ENCODE results near the gene SLC25A3. TPM values are rescaled to one million over a fixed set of nuclear protein-coding genes. Genes with fewer than 3 reads are reported as not detected.

SLC25A3 gene
- total RNA-seq, 1 donor from 2014 or later: 508 TPM

- CTCF ChIA-PET: interaction anchor here (0.7 kb wide), 1 partner anchor 73 kb away, joined by 4 read pairs; no protein-coding TSS in a partner anchor
Measured at GRCh38 chr12:98581101-98581500, 12.4 kb upstream of the SLC25A3 start.

DNA sequence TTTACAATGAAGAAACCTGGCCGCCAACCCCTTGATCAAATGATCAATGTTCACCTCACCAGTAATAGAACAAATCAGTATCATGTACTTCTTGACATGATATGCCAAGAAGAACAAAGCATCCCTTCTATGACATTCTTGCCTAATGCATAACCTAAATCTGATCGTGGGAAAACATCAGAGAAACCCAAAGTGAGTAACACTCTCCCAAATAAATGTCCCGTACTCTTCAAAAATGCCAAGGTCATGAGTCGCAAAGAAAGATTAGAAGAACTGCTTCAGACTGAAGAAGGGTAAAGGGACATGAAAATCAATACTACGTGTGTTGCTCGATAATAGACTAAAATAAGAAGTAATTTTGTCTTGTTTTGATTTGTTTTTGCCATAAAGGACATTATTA is 11.4 kb upstream of the SLC25A3 start:
- H3K36me3 Mint-ChIP-seq (ENCODE audit: low read depth): no peaks in the 10 kb centered on the region
- CTCF ChIA-PET: interaction anchor here (0.7 kb wide), 1 partner anchor 72 kb away, joined by 4 read pairs; no protein-coding TSS in a partner anchor

More at GRCh38 chr12:98581101-98581500, 12.4 kb upstream of the SLC25A3 start:
- Mint-ChIP-seq H3K4me1 (no peaks in the 10 kb centered on the region), H3K4me3 (no peak overlapping the region), H3K27ac (no peak overlapping the region), H3K27me3 (peaks cover 1% of the 10 kb centered on the region), H3K9me3 (peaks cover 2% of the 10 kb centered on the region), H3K36me3 (ENCODE audit: low read depth) (no peaks in the 10 kb centered on the region)
- ATAC-seq (ENCODE audit: low read depth) (no peak), DNase-seq (no peak)
- POLR2A ChIA-PET: interaction anchor here (1.1 kb wide), 1 partner anchor 13 kb away, joined by 4 read pairs; no protein-coding TSS in a partner anchor
- no peak for TF ChIP-seq CTCF (IDR thresholded peaks at IDR 0.05)
- intact Hi-C loops (cut with micrococcal nuclease): no loop called here

GRCh38 chr12:98587084-98587483 is 6.4 kb upstream of the SLC25A3 start:
- no peak overlapping the region for H3K27ac Mint-ChIP-seq
- CTCF ChIA-PET: no interaction called here
- no peak for TF ChIP-seq CTCF (IDR thresholded peaks at IDR 0.05)
- ATAC-seq (ENCODE audit: low read depth) (no peak), DNase-seq (no peak)
- intact Hi-C loops (cut with micrococcal nuclease): no loop called here
- H3K36me3 Mint-ChIP-seq (ENCODE audit: low read depth): no peaks in the 10 kb centered on the region
- no peaks in the 10 kb centered on the region for H3K9me3 Mint-ChIP-seq
- POLR2A ChIA-PET: no interaction called here
- no peaks in the 10 kb centered on the region for H3K27me3 Mint-ChIP-seq
- H3K4me3 Mint-ChIP-seq: no peak overlapping the region
- H3K4me1 Mint-ChIP-seq: no peaks in the 10 kb centered on the region

More for the DNA sequence above, 11.4 kb upstream of the SLC25A3 start:
- Mint-ChIP-seq H3K4me1 (no peaks in the 10 kb centered on the region), H3K27ac (no peak overlapping the region), H3K4me3 (no peak overlapping the region), H3K27me3 (peaks cover 1% of the 10 kb centered on the region), H3K9me3 (no peaks in the 10 kb centered on the region)
- intact Hi-C loops (cut with micrococcal nuclease): no loop called here
- DNase-seq: no peak
- TF ChIP-seq CTCF (IDR thresholded peaks at IDR 0.05): no peak
- POLR2A ChIA-PET: interaction anchor here (1.1 kb wide), 1 partner anchor 12 kb away, joined by 4 read pairs; no protein-coding TSS in a partner anchor
- ATAC-seq (ENCODE audit: low read depth): no peak

DNA sequence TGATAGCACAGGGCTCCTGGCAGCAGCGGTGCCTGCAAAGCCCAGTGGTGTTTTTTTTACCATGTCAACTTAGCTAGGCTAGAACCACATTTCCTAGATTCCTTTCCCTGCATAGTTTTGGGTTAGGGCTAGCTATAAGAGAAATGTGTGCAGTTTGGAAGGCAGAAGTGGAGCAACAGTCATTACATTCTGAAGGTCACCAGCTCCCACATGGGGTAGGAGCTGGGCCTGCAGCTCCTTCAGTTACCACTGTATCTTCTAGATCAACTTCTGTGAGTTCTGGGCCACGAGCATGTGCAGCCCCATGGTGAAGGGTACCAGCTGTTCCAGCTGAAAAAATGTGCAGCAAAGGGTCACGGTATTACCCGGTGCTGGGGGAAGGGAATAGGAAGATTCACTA is 2.3 kb upstream of the SLC25A3 start:
- peaks cover 24% of the 10 kb centered on the region for H3K36me3 Mint-ChIP-seq (ENCODE audit: low read depth)
- H3K4me1 Mint-ChIP-seq: peaks cover 28% of the 10 kb centered on the region
- H3K9me3 Mint-ChIP-seq: no peaks in the 10 kb centered on the region
- ChIA-PET CTCF (interaction anchor here (0.7 to 1.2 kb wide), 2 partner anchors 21 to 62 kb away, joined by 3 to 4 read pairs; no protein-coding TSS in a partner anchor), POLR2A (no interaction called here)
- intact Hi-C loops (cut with micrococcal nuclease): no loop called here
- TF ChIP-seq CTCF (IDR thresholded peaks at IDR 0.05): no peak
- DNase-seq (no peak), ATAC-seq (ENCODE audit: low read depth) (no peak)
- no peaks in the 10 kb centered on the region for H3K27me3 Mint-ChIP-seq
- peak overlapping the region; percentile 29 for H3K4me3 Mint-ChIP-seq
- no peak overlapping the region for H3K27ac Mint-ChIP-seq

DNA sequence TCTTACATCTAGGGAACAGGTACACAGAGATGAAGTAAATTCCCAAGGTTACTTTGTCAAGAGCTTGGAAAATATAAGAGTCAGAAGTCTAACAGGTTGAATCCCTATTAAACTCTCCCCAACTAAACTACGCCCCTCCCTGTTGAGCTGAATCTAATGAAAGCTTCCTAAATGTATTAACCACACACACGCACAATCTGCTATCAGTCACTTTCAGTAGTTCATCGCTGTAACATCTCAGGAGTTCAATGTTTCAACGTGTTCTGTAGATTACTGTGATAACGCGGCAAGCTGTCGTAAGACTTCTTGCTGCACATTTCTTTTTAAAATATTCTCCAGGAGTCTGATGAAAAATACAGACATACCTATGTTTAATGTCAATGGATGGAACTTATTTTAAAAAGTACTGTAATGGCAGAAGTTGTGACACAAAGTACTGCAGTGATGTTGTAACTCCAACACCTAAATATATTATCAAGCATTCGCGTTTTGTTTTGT is 612 bp upstream of the SLC25A3 start:
- CTCF ChIA-PET: interaction anchor here (1.1 to 4.8 kb wide), 3 partner anchors 26 to 58 kb away, joined by 3 to 25 read pairs (median 4); partner anchors contain the start of gene IKBIP
- ATAC-seq (ENCODE audit: low read depth) (no peak), DNase-seq (no peak)

More for the DNA sequence above, 612 bp upstream of the SLC25A3 start:
- Mint-ChIP-seq H3K9me3 (no peaks in the 10 kb centered on the region), H3K36me3 (ENCODE audit: low read depth) (peaks cover 40% of the 10 kb centered on the region), H3K27ac (peak overlapping the region; percentile 96), H3K4me1 (peaks cover 36% of the 10 kb centered on the region), H3K4me3 (peak overlapping the region; percentile 96), H3K27me3 (no peaks in the 10 kb centered on the region)
- intact Hi-C loops (cut with micrococcal nuclease): loop anchor here (1.0 kb wide), 6 partner anchors 14 to 90 kb away; partner anchors contain the start of gene APAF1
- TF ChIP-seq CTCF (IDR thresholded peaks at IDR 0.05): no peak
- POLR2A ChIA-PET: interaction anchor here (0.7 to 5.5 kb wide), 23 partner anchors 11 to 102 kb away, joined by 3 to 100 read pairs (median 6); partner anchors contain the start of genes APAF1, IKBIP and TMPO

Data from activated B cell treated with CpG ODN at 0.5 μM for 24 hours (primary cell).